PC-3 (cell line): ENCODE data around the gene OR52I2. TPM values are rescaled to one million over a fixed set of nuclear protein-coding genes. Genes with fewer than 3 reads are reported as not detected.
A peak's percentile ranks its signal among the peaks of the same experiment; 100 is the strongest.

Source experiments
- ATAC-seq: fragments of 200-7000 bp; cut with Tn5 transposase; 2 replicates; pipeline ENCODE4 v1.9.1; 2020; ENCODE audit warnings: mild to moderate bottlenecking, moderate library complexity
- Bru-seq: library from RNA; stranded (reverse); fragments of 400-500 nt; gene quantifications from one replicate; lab custom pipeline; 2021; lab: Mats Ljungman, UMichigan
- BruChase-seq, 2 experiments: library from RNA; stranded (reverse); fragments of 400-500 nt; gene quantifications; one replicate each; lab custom pipeline; 2021; lab: Mats Ljungman, UMichigan
- BruUV-seq: library from RNA; stranded (reverse); fragments of 400-500 nt; replicated peaks from 2 replicates; lab custom pipeline; 2021; lab: Mats Ljungman, UMichigan
- CTCF ChIA-PET: fragments of 300-600 bp; sonication (Branson Sonifier 250); formaldehyde crosslinking; loops from one replicate; lab custom pipeline; 2022; ENCODE audit warnings: antibody characterized with exemption; lab: Charles Lee
- POLR2A ChIA-PET: fragments of 300-600 bp; sonication (Branson Sonifier 250); formaldehyde crosslinking; loops from one replicate; lab custom pipeline; 2022; ENCODE audit warnings: antibody characterized with exemption; ENCODE audit not compliant: unreplicated experiment; lab: Charles Lee
- DNase-seq: peaks from one replicate; pipeline ENCODE4 v3.0.0-alpha.2; 2015
- H2AFZ ChIP-seq: fragments of 300-600 bp; sonication (generic); 2 replicates; pipeline ENCODE4 v1.6.0; 2016; ENCODE audit warnings: antibody characterized with exemption, low read length
- H3F3A ChIP-seq: fragments of 300-600 bp; sonication (generic); one replicate; pipeline ENCODE4 v1.6.0; 2017; ENCODE audit warnings: antibody characterized with exemption, low read length, control low read depth, mild to moderate bottlenecking; ENCODE audit not compliant: unreplicated experiment
- H3K27ac ChIP-seq: fragments of 300-600 bp; sonication (generic); 2 replicates; pipeline ENCODE4 v1.5.1; 2016; ENCODE audit warnings: mild to moderate bottlenecking, low read length
- H3K27me3 ChIP-seq: fragments of 300-600 bp; sonication (generic); 2 replicates; pipeline ENCODE4 v1.6.1; 2016; ENCODE audit warnings: low read length, mixed read lengths
- H3K36me3 ChIP-seq: fragments of 300-600 bp; sonication (generic); 2 replicates; pipeline ENCODE4 v1.6.1; 2016; ENCODE audit warnings: low read depth, mixed run types, low read length, mixed read lengths
- H3K4me1 ChIP-seq: fragments of 300-600 bp; sonication (generic); 2 replicates; pipeline ENCODE4 v1.5.1; 2016; ENCODE audit warnings: low read length; ENCODE audit not compliant: insufficient read depth
- H3K4me2 ChIP-seq: fragments of 300-600 bp; sonication (generic); 2 replicates; pipeline ENCODE4 v1.6.0; 2016; ENCODE audit warnings: low read length
- H3K4me3 ChIP-seq: fragments of 300-600 bp; sonication (generic); 2 replicates; pipeline ENCODE4 v1.5.1; 2016; ENCODE audit warnings: mild to moderate bottlenecking, low read length, mixed read lengths
- H3K79me2 ChIP-seq: fragments of 300-600 bp; sonication (generic); 2 replicates; pipeline ENCODE4 v1.6.1; 2017; ENCODE audit warnings: low read length, mixed read lengths
- H3K9ac ChIP-seq: fragments of 300-600 bp; sonication (generic); 2 replicates; pipeline ENCODE4 v1.6.0; 2016; ENCODE audit warnings: mild to moderate bottlenecking, low read length
- H3K9me2 ChIP-seq: fragments of 300-600 bp; sonication (generic); replicated peaks from 2 replicates; pipeline ENCODE4 v1.6.1; 2016; ENCODE audit warnings: mixed run types, low read length, mixed read lengths
- H3K9me3 ChIP-seq: fragments of 300-600 bp; sonication (generic); 2 replicates; pipeline ENCODE4 v1.6.1; 2016; ENCODE audit warnings: low read length, mixed read lengths
- H4K20me1 ChIP-seq: fragments of 300-600 bp; sonication (generic); 2 replicates; pipeline ENCODE4 v1.6.1; 2016; ENCODE audit warnings: low read length, mixed read lengths
- EZH2 ChIP-seq: fragments of 300-600 bp; sonication (generic); IDR thresholded peaks from one replicate; pipeline ENCODE4 v1.6.1; 2017; ENCODE audit warnings: antibody characterized with exemption, mild to moderate bottlenecking, low read length; ENCODE audit not compliant: unreplicated experiment
- EZH2phosphoT487 ChIP-seq: fragments of 300-600 bp; sonication (generic); IDR thresholded peaks from 2 replicates; pipeline ENCODE4 v1.6.1; 2018; ENCODE audit warnings: mild to moderate bottlenecking, antibody characterized with exemption, low read length, borderline replicate concordance
- intact Hi-C: fragments of 100-400 bp; cut with micrococcal nuclease; formaldehyde crosslinking; loops from 2 replicates; pipeline ENCODE4 v1.9.0; 2023
- long read RNA-seq: library from polyadenylated mRNA; unstranded; transcript quantifications from one replicate; pipeline ENCODE4 v2.0.0, GENCODE V29; 2021; ENCODE audit not compliant: unreplicated experiment
- total RNA-seq: library from RNA; depleted of rRNA; stranded (reverse); fragments of >200 nt; gene quantifications from 2 replicates; pipeline ENCODE4 v1.2.3, GENCODE V29; 2014; rRNA removed
- TF ChIP-seq, protein P1 (sequence below): fragments of 300-600 bp; sonication (generic); conservative IDR thresholded peaks from 2 replicates; pipeline ENCODE4 v1.5.1; 2017; ENCODE audit warnings: antibody characterized with exemption, low read depth, mild to moderate bottlenecking, low read length

Gene OR52I2
- total RNA-seq (not detected in 2 replicates), Bru-seq, nascent RNA (not detected), BruChase-seq, experiment 1, labeled RNA remaining after a 6-hour chase (not detected), BruChase-seq, experiment 2, labeled RNA remaining after a 2-hour chase (not detected)
- long read RNA-seq = 0 reads

- ChIA-PET CTCF (no interaction called here), POLR2A (no interaction called here)
- no peaks in the 10 kb centered on the region for H3F3A ChIP-seq
- no peak within 1 kb of the TSS for H3K27ac ChIP-seq
- H3K9me3 ChIP-seq = no peaks in the 10 kb centered on the region
- no peaks in the 10 kb centered on the region for H4K20me1 ChIP-seq
- no peaks in the 10 kb centered on the region for H3K4me1 ChIP-seq
- intact Hi-C loops = no loop called here
- no peak for TF ChIP-seq EZH2phosphoT487
- no peak for TF ChIP-seq EZH2
- TF ChIP-seq, protein P1, sequence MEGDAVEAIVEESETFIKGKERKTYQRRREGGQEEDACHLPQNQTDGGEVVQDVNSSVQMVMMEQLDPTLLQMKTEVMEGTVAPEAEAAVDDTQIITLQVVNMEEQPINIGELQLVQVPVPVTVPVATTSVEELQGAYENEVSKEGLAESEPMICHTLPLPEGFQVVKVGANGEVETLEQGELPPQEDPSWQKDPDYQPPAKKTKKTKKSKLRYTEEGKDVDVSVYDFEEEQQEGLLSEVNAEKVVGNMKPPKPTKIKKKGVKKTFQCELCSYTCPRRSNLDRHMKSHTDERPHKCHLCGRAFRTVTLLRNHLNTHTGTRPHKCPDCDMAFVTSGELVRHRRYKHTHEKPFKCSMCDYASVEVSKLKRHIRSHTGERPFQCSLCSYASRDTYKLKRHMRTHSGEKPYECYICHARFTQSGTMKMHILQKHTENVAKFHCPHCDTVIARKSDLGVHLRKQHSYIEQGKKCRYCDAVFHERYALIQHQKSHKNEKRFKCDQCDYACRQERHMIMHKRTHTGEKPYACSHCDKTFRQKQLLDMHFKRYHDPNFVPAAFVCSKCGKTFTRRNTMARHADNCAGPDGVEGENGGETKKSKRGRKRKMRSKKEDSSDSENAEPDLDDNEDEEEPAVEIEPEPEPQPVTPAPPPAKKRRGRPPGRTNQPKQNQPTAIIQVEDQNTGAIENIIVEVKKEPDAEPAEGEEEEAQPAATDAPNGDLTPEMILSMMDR = no peak
- ATAC-seq (no peak), DNase-seq (no peak)
- H3K79me2 ChIP-seq = no peaks in the 10 kb centered on the region
- peaks cover 55% of the 10 kb centered on the region for H3K27me3 ChIP-seq
- no peaks in the 10 kb centered on the region for H3K36me3 ChIP-seq
- H3K9me2 ChIP-seq = no peaks in the 10 kb centered on the region
- no peak within 1 kb of the TSS for H3K4me3 ChIP-seq
- no peak within 1 kb of the TSS for H3K9ac ChIP-seq
- H3K4me2 ChIP-seq = no peak within 1 kb of the TSS
- H2AFZ ChIP-seq = no peak within 1 kb of the TSS
- BruUV-seq = no TSS peak
Observed at GRCh38 chr11:4581443-4581842, at the start of gene OR52I2. Gene OR52I2, plus strand, starts transcription at chr11:4581743.

- no peak overlapping the region for H2AFZ ChIP-seq
- no peaks in the 10 kb centered on the region for H3K36me3 ChIP-seq
- peaks cover 6% of the 10 kb centered on the region; the same call in 1 of the 2 replicates for H3K4me1 ChIP-seq
- no peaks in the 10 kb centered on the region for H3K9me2 ChIP-seq
- no peak overlapping the region for H3K4me2 ChIP-seq
- no peaks in the 10 kb centered on the region for H3K79me2 ChIP-seq
- POLR2A ChIA-PET = no interaction called here
- H3K4me3 ChIP-seq = no peak overlapping the region
- no peak overlapping the region for H3K27ac ChIP-seq
- H3F3A ChIP-seq = no peaks in the 10 kb centered on the region
- TF ChIP-seq, protein P1 = peak; percentile 84
- no peak for TF ChIP-seq EZH2phosphoT487
- intact Hi-C loops = loop anchor here (1.0 kb wide), 2 partner anchors 352 to 357 kb away; no protein-coding TSS in a partner anchor
- H3K9me3 ChIP-seq = no peaks in the 10 kb centered on the region
- DNase-seq (peak; percentile 63), ATAC-seq (peak; percentile 83)
- CTCF ChIA-PET = interaction anchor here (1.0 to 1.2 kb wide), 2 partner anchors 352 to 355 kb away, joined by 3 to 18 read pairs; no protein-coding TSS in a partner anchor
- no peak overlapping the region for H3K9ac ChIP-seq
- BruUV-seq = no TSS peak
- no peaks in the 10 kb centered on the region for H3K27me3 ChIP-seq
- no peaks in the 10 kb centered on the region for H4K20me1 ChIP-seq
Observed at GRCh38 chr11:4539603-4540219, 41.8 kb upstream of the OR52I2 start.

DNA sequence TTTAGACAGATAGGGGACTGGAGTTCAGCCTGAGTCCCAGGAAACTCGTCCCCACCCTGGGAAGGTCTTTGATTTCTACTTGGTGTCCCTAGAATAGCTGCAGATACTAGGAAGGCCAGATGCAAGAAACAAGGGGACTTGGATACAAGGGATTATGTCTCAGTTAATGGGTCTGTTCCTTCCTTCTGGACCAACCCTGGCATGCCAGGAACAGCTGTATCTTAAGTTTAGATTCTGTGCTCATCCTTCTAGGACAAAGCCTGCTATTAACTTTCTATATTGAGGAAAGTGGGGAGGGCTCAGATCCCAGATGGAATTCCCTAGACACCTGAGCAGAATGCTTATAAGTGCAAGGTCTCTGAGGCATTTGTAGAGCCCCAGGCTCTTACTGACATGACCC is 40.5 kb upstream of the OR52I2 start:
- ChIA-PET POLR2A (no interaction called here), CTCF (no interaction called here)
- Histone ChIP-seq H3K79me2 (no peaks in the 10 kb centered on the region), H3K36me3 (no peaks in the 10 kb centered on the region), H4K20me1 (no peaks in the 10 kb centered on the region), H3F3A (no peaks in the 10 kb centered on the region), H3K9me3 (no peaks in the 10 kb centered on the region), H3K4me2 (no peak overlapping the region), H3K27me3 (0 out of 2 replicates have a peak, but pooled peaks cover 4% of the 10 kb centered on the region), H3K9me2 (no peaks in the 10 kb centered on the region), H3K9ac (no peak overlapping the region), H3K4me1 (peaks cover 6% of the 10 kb centered on the region; the same call in 1 of the 2 replicates), H3K27ac (no peak overlapping the region), H2AFZ (no peak overlapping the region), H3K4me3 (no peak overlapping the region)
- intact Hi-C loops = no loop called here
- DNase-seq (no peak), ATAC-seq (no peak)
- TF ChIP-seq EZH2phosphoT487 = no peak
- TF ChIP-seq EZH2 = no peak
- TF ChIP-seq, protein P1 = no peak
- BruUV-seq = no TSS peak
